ENCODE data around the gene KRTAP4-12. TPM values are rescaled to one million over a fixed set of nuclear protein-coding genes. Genes with fewer than 3 reads are reported as not detected.
"Not testable (repeated sequence)": the region's sequence is repeated elsewhere in the genome, so short reads cannot be mapped to it uniquely, and the experiment has no call there.

The KRTAP4-12 gene
- total and polyA plus RNA-seq, 2 experiments from 2014 or later: not detected

- Histone ChIP-seq H3K27ac (no peak overlapping the region), H3K9me3 (ENCODE audit: low read depth) (no peaks in the 10 kb centered on the region), H4K20me1 (ENCODE audit: insufficient read depth, poor library complexity, severe bottlenecking) (no peaks in the 10 kb centered on the region), H3K4me1 (ENCODE audit: insufficient read depth) (no peaks in the 10 kb centered on the region), H3K79me2 (no peaks in the 10 kb centered on the region), H3K9me2 (replicated peaks; ENCODE audit: insufficient read depth) (no peaks in the 10 kb centered on the region), H3K27me3 (no peaks in the 10 kb centered on the region), H3K4me3 (no peak overlapping the region), H2AFZ (no peak overlapping the region), H3K36me3 (replicated peaks; ENCODE audit: insufficient read depth, low read depth) (no peaks in the 10 kb centered on the region), H3K4me2 (no peak overlapping the region)
- WGBS (ENCODE audit: low lambda C conversion rate, missing lambda C conversion rate): 72% methylated on average over 5 of the region's 5 CpGs
- DNase-seq (ENCODE audit: low spot score): no peak
- TF ChIP-seq EZH2phosphoT487 (IDR thresholded peaks at IDR 0.05; ENCODE audit: low read depth, severe bottlenecking, unreplicated experiment) (no peak), CTCF (IDR thresholded peaks at IDR 0.05; ENCODE audit: poor library complexity) (no peak), EZH2 (IDR thresholded peaks at IDR 0.05; ENCODE audit: borderline replicate concordance) (no peak)
Observed at GRCh38 chr17:41116297-41116696, 7.7 kb downstream of the KRTAP4-12 start.

- TF ChIP-seq EZH2 (IDR thresholded peaks at IDR 0.05; ENCODE audit: borderline replicate concordance): no peak
- TF ChIP-seq EZH2phosphoT487 (IDR thresholded peaks at IDR 0.05; ENCODE audit: low read depth, severe bottlenecking, unreplicated experiment): no peak
- no peak for TF ChIP-seq CTCF (IDR thresholded peaks at IDR 0.05; ENCODE audit: poor library complexity)
- no peaks in the 10 kb centered on the region for H3K27me3 ChIP-seq
- no peaks in the 10 kb centered on the region for H3K9me3 ChIP-seq (ENCODE audit: low read depth)
- no peak overlapping the region for H3K4me3 ChIP-seq
- no peak overlapping the region for H3K4me2 ChIP-seq
- no peaks in the 10 kb centered on the region for H3K36me3 ChIP-seq (replicated peaks; ENCODE audit: insufficient read depth, low read depth)
- 83% methylated on average over 2 of the region's 2 CpGs for WGBS (ENCODE audit: low lambda C conversion rate, missing lambda C conversion rate)
- no peak for DNase-seq (ENCODE audit: low spot score)
- H3K79me2 ChIP-seq: no peaks in the 10 kb centered on the region
- no peak overlapping the region for H2AFZ ChIP-seq
- H3K9me2 ChIP-seq (replicated peaks; ENCODE audit: insufficient read depth): no peaks in the 10 kb centered on the region
- H3K4me1 ChIP-seq (ENCODE audit: insufficient read depth): no peaks in the 10 kb centered on the region
- H3K27ac ChIP-seq: no peak overlapping the region
- H4K20me1 ChIP-seq (ENCODE audit: insufficient read depth, poor library complexity, severe bottlenecking): no peaks in the 10 kb centered on the region
Observed at GRCh38 chr17:41111151-41111885, 12.7 kb downstream of the KRTAP4-12 start.

GRCh38 chr17:41108728-41109386 lies 15.1 kb downstream of the KRTAP4-12 start:
- not testable (repeated sequence) for H3K4me2 ChIP-seq; H3K9me2 ChIP-seq (replicated peaks; ENCODE audit: insufficient read depth); H3K4me3 ChIP-seq; H3K9me3 ChIP-seq (ENCODE audit: low read depth); H3K27me3 ChIP-seq; H3K36me3 ChIP-seq (replicated peaks; ENCODE audit: insufficient read depth, low read depth); H2AFZ ChIP-seq; H3K4me1 ChIP-seq (ENCODE audit: insufficient read depth); DNase-seq (ENCODE audit: low spot score); H4K20me1 ChIP-seq (ENCODE audit: insufficient read depth, poor library complexity, severe bottlenecking); H3K79me2 ChIP-seq; H3K27ac ChIP-seq
- 44% methylated on average over 1 of the region's 1 CpG for WGBS (ENCODE audit: low lambda C conversion rate, missing lambda C conversion rate)

GRCh38 chr17:41107941-41108450 lies 16.0 kb downstream of the KRTAP4-12 start:
- H3K4me1 ChIP-seq (ENCODE audit: insufficient read depth): no peaks in the 10 kb centered on the region
- H3K4me2 ChIP-seq: no peak overlapping the region
- DNase-seq (ENCODE audit: low spot score): no peak
- no peaks in the 10 kb centered on the region for H3K36me3 ChIP-seq (replicated peaks; ENCODE audit: insufficient read depth, low read depth)
- H4K20me1 ChIP-seq (ENCODE audit: insufficient read depth, poor library complexity, severe bottlenecking): no peaks in the 10 kb centered on the region
- TF ChIP-seq EZH2 (IDR thresholded peaks at IDR 0.05; ENCODE audit: borderline replicate concordance): no peak
- no peak for TF ChIP-seq CTCF (IDR thresholded peaks at IDR 0.05; ENCODE audit: poor library complexity)
- TF ChIP-seq EZH2phosphoT487 (IDR thresholded peaks at IDR 0.05; ENCODE audit: low read depth, severe bottlenecking, unreplicated experiment): no peak
- no peak overlapping the region for H3K27ac ChIP-seq
- no peak overlapping the region for H2AFZ ChIP-seq
- no peaks in the 10 kb centered on the region for H3K9me3 ChIP-seq (ENCODE audit: low read depth)
- H3K79me2 ChIP-seq: no peaks in the 10 kb centered on the region
- no peaks in the 10 kb centered on the region for H3K27me3 ChIP-seq
- WGBS (ENCODE audit: low lambda C conversion rate, missing lambda C conversion rate): 81% methylated on average over 1 of the region's 1 CpG
- no peaks in the 10 kb centered on the region for H3K9me2 ChIP-seq (replicated peaks; ENCODE audit: insufficient read depth)
- no peak overlapping the region for H3K4me3 ChIP-seq

- H4K20me1 ChIP-seq (ENCODE audit: insufficient read depth, poor library complexity, severe bottlenecking); H3K27me3 ChIP-seq; H3K4me2 ChIP-seq; H3K36me3 ChIP-seq (replicated peaks; ENCODE audit: insufficient read depth, low read depth); H3K9me3 ChIP-seq (ENCODE audit: low read depth); DNase-seq (ENCODE audit: low spot score); H3K9me2 ChIP-seq (replicated peaks; ENCODE audit: insufficient read depth); H2AFZ ChIP-seq; H3K79me2 ChIP-seq; H3K4me3 ChIP-seq; H3K4me1 ChIP-seq (ENCODE audit: insufficient read depth); H3K27ac ChIP-seq: not testable (repeated sequence)
- 83% methylated on average over 10 of the region's 10 CpGs for WGBS (ENCODE audit: low lambda C conversion rate, missing lambda C conversion rate)
Observed at GRCh38 chr17:41105347-41105746, 18.6 kb downstream of the KRTAP4-12 start, which contains the start of gene KRTAP4-9. KRTAP4-9 (plus strand) TSS chr17:41105389; CDS start chr17:41105389, 0 bp downstream.
